OCI-LY7 (cell line): ENCODE results near the gene TEX12. TPM values are rescaled to one million over a fixed set of nuclear protein-coding genes. Genes with fewer than 3 reads are reported as not detected.

Source experiments
- BruUV-seq: library from RNA; stranded (reverse); fragments of 400-500 nt; replicated peaks from 2 replicates; lab custom pipeline; 2021; lab: Mats Ljungman, UMichigan
- CTCF ChIA-PET: fragments of 300-600 bp; sonication (Branson Sonifier 250); formaldehyde crosslinking; loops from one replicate; lab custom pipeline; 2022; ENCODE audit warnings: antibody characterized with exemption; ENCODE audit not compliant: unreplicated experiment; lab: Charles Lee
- POLR2A ChIA-PET: fragments of 300-600 bp; sonication (Branson Sonifier 250); formaldehyde crosslinking; loops from one replicate; lab custom pipeline; 2022; ENCODE audit warnings: antibody characterized with exemption; lab: Charles Lee
- DNase-seq: peaks from one replicate; pipeline ENCODE4 v3.0.0-alpha.2; 2015; ENCODE audit warnings: low spot score
- H2AFZ ChIP-seq: fragments of 200-600 bp; sonication (generic), shearing (Covaris generic); 2 replicates; pipeline ENCODE4 v1.6.1; 2014; ENCODE audit warnings: mild to moderate bottlenecking, antibody characterized with exemption, low read length, moderate library complexity
- H3K27ac ChIP-seq: fragments of 200-600 bp; sonication (generic); 2 replicates; pipeline ENCODE4 v1.5.1; 2014; ENCODE audit warnings: mixed run types, low read depth, mild to moderate bottlenecking, moderate library complexity, low read length, inconsistent platforms; ENCODE audit not compliant: poor library complexity, severe bottlenecking
- H3K36me3 ChIP-seq: fragments of 200-600 bp; sonication (generic); 2 replicates; pipeline ENCODE4 v1.6.1; 2014; ENCODE audit warnings: mild to moderate bottlenecking, antibody characterized with exemption, low read length, moderate library complexity, mixed read lengths; ENCODE audit not compliant: insufficient read depth
- H3K4me1 ChIP-seq: fragments of 200-600 bp; sonication (generic); 2 replicates; pipeline ENCODE4 v1.5.1; 2014; ENCODE audit warnings: mild to moderate bottlenecking, low read length; ENCODE audit not compliant: insufficient read depth, poor library complexity, severe bottlenecking
- H3K4me2 ChIP-seq: fragments of 200-600 bp; sonication (generic); 2 replicates; pipeline ENCODE4 v1.6.1; 2014; ENCODE audit warnings: mild to moderate bottlenecking, low read length
- H3K4me3 ChIP-seq: fragments of 200-600 bp; sonication (generic); 2 replicates; pipeline ENCODE4 v1.5.1; 2014; ENCODE audit warnings: mild to moderate bottlenecking, low read depth, low read length; ENCODE audit not compliant: poor library complexity, severe bottlenecking
- H3K79me2 ChIP-seq: fragments of 200-600 bp; sonication (generic); 2 replicates; pipeline ENCODE4 v1.6.1; 2016; ENCODE audit warnings: low read depth, mild to moderate bottlenecking, low read length, moderate library complexity, mixed read lengths; ENCODE audit not compliant: insufficient read depth
- H3K9me2 ChIP-seq: fragments of 200-600 bp; sonication (generic); 2 replicates; pipeline ENCODE4 v1.6.1; 2016; ENCODE audit warnings: mild to moderate bottlenecking, low read length, mixed read lengths; ENCODE audit not compliant: insufficient read depth
- H3K9me3 ChIP-seq: fragments of 200-600 bp; sonication (generic); 2 replicates; pipeline ENCODE4 v1.6.1; 2014; ENCODE audit warnings: mild to moderate bottlenecking, mixed run types, low read length, mixed read lengths
- H4K20me1 ChIP-seq: fragments of 200-600 bp; sonication (generic); 2 replicates; pipeline ENCODE4 v1.6.1; 2014; ENCODE audit warnings: mild to moderate bottlenecking, antibody characterized with exemption, low read length, moderate library complexity, mixed read lengths; ENCODE audit not compliant: insufficient read depth
- CTCF ChIP-seq: fragments of 200-600 bp; sonication (generic); conservative IDR thresholded peaks from 2 replicates; pipeline ENCODE4 v1.5.1; 2014; ENCODE audit warnings: mild to moderate bottlenecking, antibody characterized with exemption, low read length, moderate library complexity, mixed read lengths
- EZH2phosphoT487 ChIP-seq: fragments of 200-600 bp; sonication (generic); IDR thresholded peaks from 2 replicates; pipeline ENCODE4 v1.6.1; 2018; ENCODE audit warnings: low read depth, borderline replicate concordance, mild to moderate bottlenecking, mixed run types, antibody characterized with exemption, low read length, moderate library complexity, mixed read lengths
- intact Hi-C: fragments of 100-400 bp; cut with micrococcal nuclease; formaldehyde crosslinking; loops from one replicate; pipeline ENCODE4 v1.10.0; 2022; ENCODE audit not compliant: unreplicated experiment
- total RNA-seq, 2 experiments: library from RNA; depleted of rRNA in 1 of 2; stranded (reverse); fragments of >200 nt in 1 of 2; shearing (Covaris generic) in 1 of 2; gene quantifications; 2 replicates each; pipeline ENCODE4 v1.2.3, GENCODE V29; 2014 to 2022

TEX12 gene
- total RNA-seq, 2 experiments from 2014 or later = 0.44 to 0.59 TPM

GRCh38 chr11:112215621-112216020 lies 48.4 kb downstream of the TEX12 start:
- intact Hi-C loops = loop anchor here (10.0 kb wide), 1 partner anchor 369 kb away; no protein-coding TSS in a partner anchor
- H3K27ac ChIP-seq = no peak overlapping the region
- ChIA-PET POLR2A (interaction anchor here (0.7 kb wide), 1 partner anchor 100 kb away, joined by 3 read pairs; no protein-coding TSS in a partner anchor), CTCF (interaction anchor here (1.0 kb wide), 1 partner anchor 60 kb away, joined by 3 read pairs; no protein-coding TSS in a partner anchor)
- H3K9me2 ChIP-seq = no peaks in the 10 kb centered on the region
- H3K4me3 ChIP-seq = no peak overlapping the region
- H4K20me1 ChIP-seq = no peaks in the 10 kb centered on the region
- H3K4me1 ChIP-seq = no peaks in the 10 kb centered on the region
- H3K36me3 ChIP-seq = no peaks in the 10 kb centered on the region
- TF ChIP-seq EZH2phosphoT487 = no peak
- TF ChIP-seq CTCF = no peak
- DNase-seq = no peak
- no peak overlapping the region for H3K4me2 ChIP-seq
- no peak overlapping the region for H2AFZ ChIP-seq
- H3K79me2 ChIP-seq = no peaks in the 10 kb centered on the region
- no peaks in the 10 kb centered on the region for H3K9me3 ChIP-seq
- no TSS peak for BruUV-seq

- H3K4me1 ChIP-seq = no peaks in the 10 kb centered on the region
- H2AFZ ChIP-seq = no peak overlapping the region
- H4K20me1 ChIP-seq = no peaks in the 10 kb centered on the region
- DNase-seq = no peak
- no peaks in the 10 kb centered on the region for H3K79me2 ChIP-seq
- no peaks in the 10 kb centered on the region for H3K9me2 ChIP-seq
- ChIA-PET CTCF (no interaction called here), POLR2A (interaction anchor here (0.7 kb wide), 1 partner anchor 10 kb away, joined by 4 read pairs; the partner anchor contains the start of gene PTS)
- no peak overlapping the region for H3K4me3 ChIP-seq
- TF ChIP-seq CTCF (no peak), EZH2phosphoT487 (no peak)
- no peaks in the 10 kb centered on the region for H3K36me3 ChIP-seq
- no peak overlapping the region for H3K4me2 ChIP-seq
- no TSS peak for BruUV-seq
- H3K27ac ChIP-seq = no peak overlapping the region
- H3K9me3 ChIP-seq = no peaks in the 10 kb centered on the region
- intact Hi-C loops = loop anchor here (10.0 kb wide), 1 partner anchor 368 kb away; no protein-coding TSS in a partner anchor
These were observed 49.5 kb downstream of the TEX12 start for GRCh38 chr11:112216561-112217105.
